GM12873 (cell line): ENCODE results near the gene KIF2A.

ENCODE experiments used
- CTCF ChIP-seq: IDR thresholded peaks from 2 replicates; pipeline ENCODE4 v1.5.1; 2012; ENCODE audit warnings: low read depth, mild to moderate bottlenecking, moderate library complexity, low read length, control low read depth; ENCODE audit not compliant: insufficient read depth; ENCODE audit errors: missing control alignments

KIF2A gene

DNA sequence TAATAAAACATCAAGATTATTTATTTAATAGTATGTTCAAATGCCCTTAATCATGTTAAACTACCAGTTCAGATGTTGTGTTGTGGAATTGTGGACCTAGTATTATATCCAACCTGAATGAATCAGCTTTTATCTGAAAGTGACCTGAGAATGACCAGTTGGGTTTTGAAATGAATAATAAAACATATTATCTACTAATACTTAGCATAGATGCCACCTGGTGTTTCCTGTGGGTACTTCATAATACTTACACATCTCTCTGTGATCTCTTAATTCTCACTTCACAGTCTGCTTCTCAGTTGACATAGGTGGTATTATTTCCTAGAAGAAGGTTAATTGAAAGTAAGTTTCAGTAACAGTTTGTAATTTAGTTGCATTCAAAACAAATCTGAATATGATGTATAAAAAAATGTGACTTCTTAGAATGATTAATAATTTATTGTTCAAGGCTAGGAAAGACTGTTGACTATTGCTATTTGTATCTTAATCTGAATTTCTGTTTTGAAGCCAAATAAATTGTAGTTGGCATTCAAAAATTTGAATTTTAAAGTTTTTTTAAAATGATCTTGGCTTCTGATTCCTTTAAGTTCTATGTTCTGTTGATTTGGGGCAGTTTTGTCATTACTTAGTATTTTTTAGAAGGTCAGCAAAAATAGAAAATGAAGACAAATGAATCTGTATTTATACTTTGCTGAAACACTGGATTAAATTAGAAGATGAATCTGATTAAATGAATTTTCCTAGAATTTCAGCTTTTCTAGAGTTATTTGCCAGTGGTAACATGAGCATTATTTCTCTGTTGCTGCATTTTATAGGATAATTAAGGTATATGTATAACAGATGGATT is 48.2 kb downstream of the KIF2A start:
- peak; percentile 47 for TF ChIP-seq CTCF

- TF ChIP-seq CTCF = no peak
Observed at GRCh38 chr5:62362701-62363100, 56.7 kb downstream of the KIF2A start.

DNA sequence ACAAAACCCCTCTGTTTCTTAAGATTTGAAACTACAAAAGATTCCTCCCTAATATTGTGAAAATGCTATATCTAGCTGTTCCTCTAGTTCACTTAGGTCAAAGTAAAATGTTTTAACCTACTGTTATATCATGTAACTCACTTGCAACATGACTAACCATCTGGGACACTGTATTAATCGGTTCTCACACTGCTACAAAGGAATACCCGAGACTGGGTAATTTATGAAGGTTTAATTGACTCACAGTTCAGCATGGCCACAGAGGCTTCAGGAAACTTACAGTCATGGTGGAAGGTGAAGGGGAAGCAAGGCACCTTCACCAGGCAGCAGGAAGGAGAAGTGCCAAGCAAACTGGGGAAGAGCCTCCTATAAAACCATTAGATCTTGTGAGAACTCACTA is 63.0 kb downstream of the KIF2A start:
- TF ChIP-seq CTCF = no peak

DNA sequence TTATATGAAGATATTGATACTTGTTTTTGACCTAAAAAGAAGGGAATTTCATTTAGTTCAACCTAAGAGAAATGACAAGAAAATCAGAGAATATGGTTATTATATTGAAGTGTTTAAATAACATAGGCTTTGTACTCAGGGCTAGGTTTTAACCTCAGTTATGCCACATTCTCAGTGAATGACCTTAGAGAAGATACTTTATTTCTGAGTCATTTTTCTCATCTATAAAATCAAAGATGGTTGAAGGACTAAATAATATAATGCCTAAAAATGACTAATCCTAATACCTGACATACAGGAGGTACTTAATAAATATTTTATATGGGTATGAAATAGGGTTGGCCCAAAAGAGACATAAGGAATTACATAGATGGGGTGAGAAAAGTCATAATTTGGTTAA is 65.4 kb downstream of the KIF2A start:
- TF ChIP-seq CTCF = no peak

GRCh38 chr5:62372600-62372999 is 66.6 kb downstream of the KIF2A start:
- TF ChIP-seq CTCF = no peak

DNA sequence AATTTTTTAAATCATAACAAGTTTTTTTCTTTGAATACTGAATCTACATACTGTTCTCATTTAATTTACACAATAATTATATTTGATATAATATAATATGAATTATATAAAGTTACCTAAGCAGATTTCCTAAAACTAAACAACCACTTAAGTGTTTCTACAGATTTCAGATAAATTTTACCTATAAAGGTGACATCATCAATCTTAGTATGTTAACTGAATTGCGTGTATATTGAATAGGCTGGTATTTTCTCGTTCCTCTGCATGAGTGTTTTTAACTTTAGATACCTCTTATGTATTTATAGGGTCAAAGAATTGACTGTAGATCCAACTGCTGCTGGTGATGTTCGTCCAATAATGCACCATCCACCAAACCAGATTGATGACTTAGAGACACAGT is 67.4 kb downstream of the KIF2A start:
- no peak for TF ChIP-seq CTCF

DNA sequence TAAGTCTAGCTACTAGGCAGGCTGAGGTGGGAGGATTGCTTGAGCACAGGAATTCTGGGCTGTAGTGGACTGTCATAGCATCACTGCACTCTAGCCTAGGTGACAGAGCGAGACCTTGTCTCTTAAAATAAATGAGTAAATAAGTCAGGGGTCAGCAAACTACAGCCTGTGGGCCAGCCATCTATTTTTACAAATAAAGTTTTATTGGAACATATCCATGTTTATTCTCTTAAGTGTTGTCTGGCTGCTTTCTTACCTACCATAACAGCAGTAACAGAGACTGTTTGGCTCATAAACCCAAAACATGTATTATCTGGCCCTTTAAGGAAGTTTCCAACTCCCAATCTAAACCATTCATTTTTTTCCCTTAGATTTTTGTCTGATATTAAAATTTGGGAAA is 68.1 kb downstream of the KIF2A start:
- TF ChIP-seq CTCF = no peak
